ENCODE measurements around the gene ANTXRL.
"Not testable (repeated sequence)": the region's sequence is repeated elsewhere in the genome, so short reads cannot be mapped to it uniquely, and the experiment has no call there.

- not testable (repeated sequence) for TF ChIP-seq CTCF (IDR thresholded peaks at IDR 0.05; ENCODE audit: poor library complexity, severe bottlenecking); POLR2AphosphoS5 (IDR thresholded peaks at IDR 0.05); EZH2 (IDR thresholded peaks at IDR 0.05; ENCODE audit: borderline replicate concordance, insufficient read depth, low read length, poor library complexity, severe bottlenecking); RAD21 (conservative IDR thresholded peaks at IDR 0.05); REST (IDR thresholded peaks at IDR 0.05; ENCODE audit: borderline replicate concordance)
These were observed 15.8 kb upstream of the ANTXRL start for GRCh38 chr10:46270963-46271530.

All from neural cell (in vitro differentiated cells).